Spleen (tissue), 7 donors: ENCODE measurements around the gene EGFL8.
"Not testable (repeated sequence)": the region's sequence is repeated elsewhere in the genome, so short reads cannot be mapped to it uniquely, and the experiment has no call there.

ENCODE experiments used
- CTCF ChIP-seq, 11 experiments: fragments of 200-600 bp in 7 of 11; fragments of 450-650 bp in 4 of 11; sonication (generic) in 4 of 11; IDR thresholded peaks in 8 of 11; conservative IDR thresholded peaks in 3 of 11; 1 replicate in 7 of 11; 2 replicates in 4 of 11; pipeline versions ENCODE4 v1.4.0 to v1.8.0; 2016 to 2021; ENCODE audit warnings: antibody characterized with exemption in 11 of 11, inconsistent platforms in 4 of 11, mild to moderate bottlenecking in 1 of 11
- POLR2A ChIP-seq, 3 donors: fragments of 450-650 bp; IDR thresholded peaks; one replicate each; pipeline ENCODE4 v1.5.1; 2017; ENCODE audit warnings: antibody characterized with exemption in 3 of 3, mild to moderate bottlenecking in 1 of 3
- donor health status: DM: no; HTN: no; CAD: no; lungs with moderate emphysema.
- donor health status: DM: no; HTN: no; CAD: no.
- donor health status: DM: no; HTN: no; CAD: no.

DNA sequence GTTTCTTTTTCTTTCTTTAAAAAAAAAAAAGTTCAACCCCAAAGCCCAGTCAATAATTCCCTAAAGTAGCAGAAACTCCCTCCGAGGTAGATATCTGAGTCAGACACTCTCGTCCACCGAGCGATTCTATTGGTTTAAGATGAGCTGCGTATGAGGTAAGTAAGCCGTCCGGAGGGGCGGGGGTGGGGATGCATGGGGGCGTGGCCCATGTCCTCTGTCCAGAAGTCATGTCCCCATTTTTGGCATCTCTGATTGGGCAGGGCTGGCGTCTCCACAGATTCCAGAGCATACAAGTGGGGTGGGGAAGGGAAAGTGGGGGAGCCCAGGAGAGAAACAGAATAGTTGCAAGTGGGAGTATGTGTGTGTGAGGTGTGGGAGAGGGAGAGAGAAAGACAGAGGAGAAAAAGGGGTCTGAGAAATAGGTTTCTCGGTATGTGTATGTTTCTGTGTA lies 21.3 kb downstream of the EGFL8 start:
- TF ChIP-seq CTCF (IDR thresholded peaks at IDR 0.05 in 8 of 11, conservative IDR thresholded peaks at IDR 0.05 in 3 of 11); POLR2A (IDR thresholded peaks at IDR 0.05): not testable (repeated sequence)
